ENCODE data around the gene SHISAL2A.

DNA sequence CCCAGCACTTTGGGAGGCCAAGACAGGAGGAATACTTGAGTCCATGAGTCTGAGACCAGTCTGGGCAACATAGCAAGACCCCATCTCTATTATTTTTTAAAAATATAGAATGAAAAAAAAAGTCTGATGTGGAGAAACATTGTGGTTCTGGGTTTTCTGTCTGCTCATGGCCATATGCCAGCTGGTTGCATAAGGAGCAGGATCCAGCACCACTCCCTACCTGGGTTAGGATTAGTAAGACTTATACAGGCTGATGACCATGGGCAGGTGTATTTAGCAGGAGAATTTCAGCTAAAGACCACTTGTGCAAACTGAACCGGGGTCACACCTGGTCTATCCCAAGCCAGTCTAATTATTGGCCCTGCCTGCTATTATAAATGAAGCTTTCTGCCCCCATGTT lies 47.5 kb upstream of the SHISAL2A start:
- TF ChIP-seq CTCF (IDR thresholded peaks at IDR 0.05) (no peak), POLR2A (IDR thresholded peaks at IDR 0.05) (no peak)

All from adrenal gland (tissue), 5 donors.